SU-DHL-6 (cell line): ENCODE results near the gene NPTXR.

Source experiments
- H2AFZ ChIP-seq: fragments of 200-600 bp; sonication (generic); 2 replicates; pipeline ENCODE4 v1.6.1; 2014; ENCODE audit warnings: low read depth, mild to moderate bottlenecking, moderate library complexity, mixed read lengths, antibody characterized with exemption, low read length; ENCODE audit not compliant: severe bottlenecking
- H3F3A ChIP-seq: fragments of 200-600 bp; shearing (Covaris generic); 2 replicates; pipeline ENCODE4 v1.6.0; 2016; ENCODE audit warnings: antibody characterized with exemption, mild to moderate bottlenecking; ENCODE audit not compliant: insufficient read depth
- H3K27ac ChIP-seq: fragments of 200-600 bp; sonication (generic); 2 replicates; pipeline ENCODE4 v1.5.1; 2016; ENCODE audit warnings: low read depth, mild to moderate bottlenecking, low read length, moderate library complexity, mixed read lengths
- H3K27me3 ChIP-seq: fragments of 200-600 bp; sonication (generic), shearing (Covaris generic); 2 replicates; pipeline ENCODE4 v1.6.0; 2014; ENCODE audit warnings: mild to moderate bottlenecking, low read length
- H3K36me3 ChIP-seq: fragments of 200-600 bp; sonication (generic); 2 replicates; pipeline ENCODE4 v1.6.1; 2014; ENCODE audit warnings: mild to moderate bottlenecking, low read length, mixed read lengths
- H3K4me2 ChIP-seq: fragments of 300-600, 200-600 bp; shearing (Covaris generic), sonication (generic); 2 replicates; pipeline ENCODE4 v1.6.0; 2014; ENCODE audit warnings: low read length, low read depth, mild to moderate bottlenecking; ENCODE audit not compliant: poor library complexity, severe bottlenecking
- H3K4me3 ChIP-seq: fragments of 200-600 bp; sonication (generic); 2 replicates; pipeline ENCODE4 v1.5.1; 2014; ENCODE audit warnings: antibody characterized with exemption, low read length, mild to moderate bottlenecking, mixed read lengths; ENCODE audit not compliant: insufficient read depth, poor library complexity, severe bottlenecking
- H3K79me2 ChIP-seq: fragments of 200-600 bp; sonication (generic); 2 replicates; pipeline ENCODE4 v1.6.1; 2014; ENCODE audit warnings: mild to moderate bottlenecking, low read length, moderate library complexity; ENCODE audit not compliant: insufficient read depth
- H3K9ac ChIP-seq: fragments of 200-600 bp; sonication (generic); 2 replicates; pipeline ENCODE4 v1.7.0; 2014; ENCODE audit warnings: mild to moderate bottlenecking, low read length
- H3K9me2 ChIP-seq: fragments of 200-600 bp; sonication (generic); replicated peaks from 2 replicates; pipeline ENCODE4 v1.6.1; 2014; ENCODE audit warnings: low read length; ENCODE audit not compliant: insufficient read depth
- H3K9me3 ChIP-seq: fragments of 200-600 bp; sonication (generic); 2 replicates; pipeline ENCODE4 v1.6.1; 2014; ENCODE audit warnings: low read length, mixed read lengths; ENCODE audit not compliant: insufficient read depth
- H4K20me1 ChIP-seq: fragments of 200-600 bp; sonication (generic); 2 replicates; pipeline ENCODE4 v1.6.1; 2014; ENCODE audit warnings: low read depth, mild to moderate bottlenecking, antibody characterized with exemption, low read length, moderate library complexity, mixed read lengths
- CTCF ChIP-seq: fragments of 200-600 bp; sonication (generic); IDR thresholded peaks from one replicate; pipeline ENCODE4 v1.5.1; 2017; ENCODE audit warnings: antibody characterized with exemption, mild to moderate bottlenecking, low read length, moderate library complexity; ENCODE audit not compliant: insufficient read depth, poor library complexity, severe bottlenecking
- EZH2phosphoT487 ChIP-seq: fragments of 200-600 bp; sonication (generic), shearing (Covaris generic); conservative IDR thresholded peaks from 2 replicates; pipeline ENCODE4 v1.6.1; 2018; ENCODE audit warnings: mild to moderate bottlenecking, antibody characterized with exemption, low read length, moderate library complexity, mixed read lengths

The NPTXR gene

GRCh38 chr22:38841635-38842034 lies 2.2 kb downstream of the NPTXR start:
- Histone ChIP-seq H2AFZ (no peak overlapping the region), H3K4me3 (no peak overlapping the region), H3K4me2 (no peak overlapping the region), H3F3A (no peaks in the 10 kb centered on the region), H3K9me3 (no peaks in the 10 kb centered on the region), H3K27ac (no peak overlapping the region), H3K27me3 (no peaks in the 10 kb centered on the region), H3K36me3 (no peaks in the 10 kb centered on the region), H4K20me1 (no peaks in the 10 kb centered on the region), H3K9me2 (no peaks in the 10 kb centered on the region), H3K79me2 (no peaks in the 10 kb centered on the region), H3K9ac (no peak overlapping the region)
- TF ChIP-seq EZH2phosphoT487 (no peak), CTCF (no peak)

- Histone ChIP-seq H3F3A (no peaks in the 10 kb centered on the region), H3K27me3 (no peaks in the 10 kb centered on the region), H3K36me3 (no peaks in the 10 kb centered on the region), H4K20me1 (no peaks in the 10 kb centered on the region), H3K4me3 (no peak overlapping the region), H3K4me2 (no peak overlapping the region), H3K27ac (no peak overlapping the region), H3K9me3 (no peaks in the 10 kb centered on the region), H3K79me2 (no peaks in the 10 kb centered on the region), H2AFZ (no peak overlapping the region), H3K9ac (no peak overlapping the region), H3K9me2 (no peaks in the 10 kb centered on the region)
- TF ChIP-seq EZH2phosphoT487 = no peak
- no peak for TF ChIP-seq CTCF
These were observed 2.6 kb downstream of the NPTXR start for GRCh38 chr22:38841211-38841610.

GRCh38 chr22:38840129-38840528 lies 3.7 kb downstream of the NPTXR start:
- no peak overlapping the region for H2AFZ ChIP-seq
- H3K9ac ChIP-seq = no peak overlapping the region
- H4K20me1 ChIP-seq = no peaks in the 10 kb centered on the region
- no peaks in the 10 kb centered on the region for H3K79me2 ChIP-seq
- H3K36me3 ChIP-seq = no peaks in the 10 kb centered on the region
- no peak for TF ChIP-seq CTCF
- TF ChIP-seq EZH2phosphoT487 = no peak
- no peaks in the 10 kb centered on the region for H3F3A ChIP-seq
- no peak overlapping the region for H3K27ac ChIP-seq
- no peaks in the 10 kb centered on the region for H3K9me2 ChIP-seq
- H3K4me2 ChIP-seq = no peak overlapping the region
- no peak overlapping the region for H3K4me3 ChIP-seq
- H3K27me3 ChIP-seq = no peaks in the 10 kb centered on the region
- H3K9me3 ChIP-seq = no peaks in the 10 kb centered on the region
